Neural cell (in vitro differentiated cells): ENCODE results near the gene APH1B. TPM values are rescaled to one million over a fixed set of nuclear protein-coding genes. Genes with fewer than 3 reads are reported as not detected.

Experiments used
- H2AFZ ChIP-seq: fragments of 200-600, 300-800 bp; sonication (generic), shearing (Covaris generic); 2 replicates; pipeline ENCODE4 v1.6.0; 2014; ENCODE audit warnings: low read depth, mild to moderate bottlenecking, antibody characterized with exemption, low read length, moderate library complexity
- H3F3A ChIP-seq: fragments of 200-600 bp; shearing (Covaris generic); 2 replicates; pipeline ENCODE4 v1.6.1; 2016; ENCODE audit warnings: mild to moderate bottlenecking, moderate library complexity, mixed read lengths, antibody characterized with exemption, low read length; ENCODE audit not compliant: insufficient read depth, poor library complexity, severe bottlenecking
- H3K27ac ChIP-seq: fragments of 200-600, 300-800 bp; sonication (generic), shearing (Covaris generic); 2 replicates; pipeline ENCODE4 v1.5.1; 2014; ENCODE audit warnings: mild to moderate bottlenecking, low read length, moderate library complexity
- H3K27me3 ChIP-seq: fragments of 300-800, 200-600 bp; sonication (generic), shearing (Covaris generic); 2 replicates; pipeline ENCODE4 v1.6.0; 2014; ENCODE audit warnings: mild to moderate bottlenecking, low read depth, low read length, moderate library complexity; ENCODE audit not compliant: insufficient read depth
- H3K36me3 ChIP-seq: fragments of 300-800, 200-600 bp; sonication (generic), shearing (Covaris generic); 2 replicates; pipeline ENCODE4 v1.5.1; 2014; ENCODE audit warnings: mild to moderate bottlenecking, antibody characterized with exemption, low read length, moderate library complexity; ENCODE audit not compliant: insufficient read depth
- H3K4me2 ChIP-seq: fragments of 300-800, 200-600 bp; sonication (generic), shearing (Covaris generic); 2 replicates; pipeline ENCODE4 v1.6.0; 2014; ENCODE audit warnings: mild to moderate bottlenecking, low read length
- H3K4me3 ChIP-seq: fragments of 300-800, 200-600 bp; sonication (generic), shearing (Covaris generic); 2 replicates; pipeline ENCODE4 v1.5.1; 2014; ENCODE audit warnings: mild to moderate bottlenecking, low read length, moderate library complexity
- H3K79me2 ChIP-seq: fragments of 200-600 bp; shearing (Covaris generic); replicated peaks from 2 replicates; pipeline ENCODE4 v1.6.0; 2014; ENCODE audit warnings: mild to moderate bottlenecking, low read length, moderate library complexity; ENCODE audit not compliant: insufficient read depth
- H3K9ac ChIP-seq: fragments of 300-800, 200-600 bp; sonication (generic), shearing (Covaris generic); 2 replicates; pipeline ENCODE4 v1.6.1; 2016; ENCODE audit warnings: mild to moderate bottlenecking, low read length, mixed read lengths
- H3K9me2 ChIP-seq: fragments of 200-600 bp; shearing (Covaris generic); 2 replicates; pipeline ENCODE4 v1.6.1; 2016; ENCODE audit warnings: mild to moderate bottlenecking, low read length, mixed read lengths; ENCODE audit not compliant: insufficient read depth
- H3K9me3 ChIP-seq: fragments of 200-600, 300-800 bp; sonication (generic), shearing (Covaris generic); 2 replicates; pipeline ENCODE4 v1.6.1; 2016; ENCODE audit warnings: mild to moderate bottlenecking, mixed run types, low read length, moderate library complexity, mixed read lengths
- H4K20me1 ChIP-seq: fragments of 200-600 bp; shearing (Covaris generic); 2 replicates; pipeline ENCODE4 v1.6.1; 2016; ENCODE audit warnings: mild to moderate bottlenecking, mixed run types; ENCODE audit not compliant: insufficient read depth
- CTCF ChIP-seq: fragments of 450-650 bp; IDR thresholded peaks from 2 replicates; pipeline ENCODE4 v1.5.1; 2014; ENCODE audit warnings: antibody characterized with exemption, mild to moderate bottlenecking, moderate library complexity; ENCODE audit not compliant: poor library complexity, severe bottlenecking
- EP300 ChIP-seq: fragments of 450-650 bp; conservative IDR thresholded peaks from 2 replicates; pipeline ENCODE4 v1.6.1; 2014; ENCODE audit warnings: antibody characterized with exemption, mild to moderate bottlenecking, moderate library complexity; ENCODE audit not compliant: poor library complexity, severe bottlenecking
- EZH2 ChIP-seq: fragments of 200-600, 300-800 bp; shearing (Covaris generic), sonication (generic); IDR thresholded peaks from 2 replicates; pipeline ENCODE4 v1.6.1; 2014; ENCODE audit warnings: antibody characterized with exemption, low read length, borderline replicate concordance, mild to moderate bottlenecking; ENCODE audit not compliant: insufficient read depth, poor library complexity, severe bottlenecking
- MXI1 ChIP-seq: fragments of 450-650 bp; conservative IDR thresholded peaks from 2 replicates; pipeline ENCODE4 v1.6.1; 2014; ENCODE audit warnings: antibody characterized with exemption, mild to moderate bottlenecking; ENCODE audit not compliant: poor library complexity, severe bottlenecking
- POLR2AphosphoS5 ChIP-seq: IDR thresholded peaks from 2 replicates; pipeline ENCODE4 v1.6.1; 2012
- RAD21 ChIP-seq: fragments of 450-650 bp; conservative IDR thresholded peaks from 2 replicates; pipeline ENCODE4 v1.6.1; 2014; ENCODE audit warnings: antibody characterized with exemption, mild to moderate bottlenecking, moderate library complexity
- REST ChIP-seq: IDR thresholded peaks from 2 replicates; pipeline ENCODE4 v1.6.1; 2012; ENCODE audit warnings: borderline replicate concordance
- SMC3 ChIP-seq: fragments of 450-650 bp; conservative IDR thresholded peaks from 2 replicates; pipeline ENCODE4 v1.6.1; 2014; ENCODE audit warnings: antibody characterized with exemption, mild to moderate bottlenecking, moderate library complexity; ENCODE audit not compliant: poor library complexity
- TAF1 ChIP-seq: IDR thresholded peaks from 2 replicates; pipeline ENCODE4 v1.6.1; 2012; ENCODE audit warnings: low read depth
- polyA plus RNA-seq: library from polyadenylated mRNA; depleted of rRNA; stranded (reverse); fragments of >200 nt; gene quantifications from 2 replicates; pipeline ENCODE4 v1.2.3, GENCODE V29; 2014

The APH1B gene
- polyA plus RNA-seq, 1 donor from 2014 or later, result 14.6 TPM

DNA sequence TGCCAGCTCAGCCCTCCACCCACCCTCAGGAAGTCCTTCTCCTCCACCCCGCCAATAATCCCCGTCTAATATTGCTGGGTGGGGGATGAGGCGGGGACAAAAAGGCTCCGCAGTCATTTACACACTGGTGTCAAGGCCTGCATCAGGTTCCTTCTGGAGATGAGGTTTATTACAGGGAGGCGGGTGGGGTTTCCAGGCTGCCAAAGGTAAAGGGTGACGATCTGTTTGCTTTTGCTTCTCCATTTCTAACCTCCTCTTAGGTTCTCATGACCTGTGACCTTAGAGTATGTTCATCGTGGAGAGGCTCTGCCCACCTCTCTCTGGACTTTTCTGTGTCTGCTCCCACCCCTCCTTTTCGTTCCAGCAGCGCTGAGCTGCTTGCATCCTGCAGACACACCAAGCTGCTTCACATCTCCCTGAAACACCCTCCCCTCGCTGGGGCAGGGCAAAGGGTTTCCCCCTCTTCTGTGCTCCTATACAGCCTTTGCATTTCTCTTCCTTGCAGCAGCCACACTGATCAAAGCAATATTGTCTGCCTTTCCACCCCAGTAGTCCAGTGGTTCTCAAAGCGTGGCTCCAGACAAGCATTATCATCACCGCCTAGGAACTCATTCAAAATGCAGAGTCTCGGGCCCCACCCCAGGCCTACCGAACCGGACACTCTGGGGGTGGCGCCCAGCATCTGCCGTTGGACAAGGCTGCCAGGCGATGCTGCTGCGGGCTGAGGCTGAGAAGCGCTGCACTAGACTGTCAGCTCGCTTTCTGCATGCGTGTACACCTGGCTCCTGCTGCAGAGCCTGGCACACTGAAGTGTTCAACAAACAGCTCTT, 77.6 kb downstream of the APH1B start:
- no peak overlapping the region for H2AFZ ChIP-seq
- H4K20me1 ChIP-seq, result no peaks in the 10 kb centered on the region
- H3K79me2 ChIP-seq, result no peaks in the 10 kb centered on the region
- no peaks in the 10 kb centered on the region for H3F3A ChIP-seq
- no peak overlapping the region for H3K27ac ChIP-seq
- H3K36me3 ChIP-seq, result no peaks in the 10 kb centered on the region
- no peak overlapping the region for H3K9ac ChIP-seq
- H3K9me3 ChIP-seq, result no peaks in the 10 kb centered on the region
- no peak overlapping the region for H3K4me3 ChIP-seq
- no peaks in the 10 kb centered on the region for H3K27me3 ChIP-seq
- no peaks in the 10 kb centered on the region for H3K9me2 ChIP-seq
- no peak overlapping the region for H3K4me2 ChIP-seq
- TF ChIP-seq CTCF (no peak), EP300 (no peak), RAD21 (no peak), TAF1 (no peak), EZH2 (no peak), MXI1 (no peak), REST (no peak), POLR2AphosphoS5 (no peak), SMC3 (no peak)

- H3K4me3 ChIP-seq, result no peak overlapping the region
- no peaks in the 10 kb centered on the region for H3K79me2 ChIP-seq
- H4K20me1 ChIP-seq, result no peaks in the 10 kb centered on the region
Observed at GRCh38 chr15:63357061-63357460, 79.7 kb downstream of the APH1B start.

More at GRCh38 chr15:63357061-63357460, 79.7 kb downstream of the APH1B start:
- no peaks in the 10 kb centered on the region for H3K27me3 ChIP-seq
- H3K9me2 ChIP-seq, result no peaks in the 10 kb centered on the region
- no peaks in the 10 kb centered on the region for H3K9me3 ChIP-seq
- H3K9ac ChIP-seq, result no peak overlapping the region
- no peaks in the 10 kb centered on the region for H3K36me3 ChIP-seq
- H2AFZ ChIP-seq, result no peak overlapping the region
- TF ChIP-seq REST (no peak), CTCF (no peak), SMC3 (no peak), POLR2AphosphoS5 (no peak), EP300 (no peak), EZH2 (no peak), TAF1 (no peak), MXI1 (no peak), RAD21 (no peak)
- no peaks in the 10 kb centered on the region for H3F3A ChIP-seq
- H3K27ac ChIP-seq, result no peak overlapping the region
- no peak overlapping the region for H3K4me2 ChIP-seq
